ENCODE data around the gene ASXL2. TPM values are rescaled to one million over a fixed set of nuclear protein-coding genes. Genes with fewer than 3 reads are reported as not detected.
"Not testable (repeated sequence)": the region's sequence is repeated elsewhere in the genome, so short reads cannot be mapped to it uniquely, and the experiment has no call there.

ASXL2 gene
- total RNA-seq, 4 donors from 2014 or later: 4.6 to 29.7 (median 10.6) TPM

DNA sequence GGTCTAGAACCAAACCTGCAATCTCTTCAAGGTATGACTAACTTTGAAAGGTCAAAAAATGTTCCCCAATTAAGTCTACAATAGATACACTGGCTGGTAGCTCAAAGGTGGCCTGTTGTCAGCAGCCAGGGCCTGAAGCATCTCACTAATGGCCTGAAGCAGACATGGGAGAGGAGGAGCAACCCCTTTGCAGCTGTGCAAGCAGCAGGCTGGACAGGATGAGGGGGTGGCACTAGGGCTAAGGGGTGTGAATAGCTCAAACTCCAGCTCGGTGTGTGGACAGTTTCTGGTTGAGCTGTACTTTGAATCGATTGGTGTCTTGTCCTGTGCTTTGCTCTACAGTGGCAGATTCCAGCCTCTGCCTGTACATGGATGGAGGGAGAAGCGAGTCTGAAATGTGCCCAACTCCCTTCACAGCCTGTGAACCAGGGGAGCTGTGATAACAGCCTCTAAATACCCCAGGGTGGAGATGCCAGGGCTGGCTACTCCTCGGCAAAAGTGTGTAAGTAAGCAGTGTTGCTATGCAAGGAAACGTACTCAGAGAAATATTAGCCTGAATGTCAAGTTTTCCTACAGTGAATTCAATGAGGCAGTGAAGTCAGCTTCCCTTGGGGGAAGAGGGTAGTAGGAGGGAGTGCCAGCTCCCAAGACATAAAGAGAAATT lies 170.2 kb downstream of the ASXL2 start:
- Histone ChIP-seq H3K4me3 (no peak overlapping the region), H3K4me1 (no peaks in the 10 kb centered on the region), H3K36me3 (no peaks in the 10 kb centered on the region), H3K27me3 (no peaks in the 10 kb centered on the region), H3K27ac (no peak overlapping the region), H3K9me3 (no peaks in the 10 kb centered on the region)
- intact Hi-C loops (cut with DNase I; ENCODE audit: low total_unique reads): no loop called here
- no peak for DNase-seq
- TF ChIP-seq POLR2A (IDR thresholded peaks at IDR 0.05): no peak
- TF ChIP-seq, protein P1, sequence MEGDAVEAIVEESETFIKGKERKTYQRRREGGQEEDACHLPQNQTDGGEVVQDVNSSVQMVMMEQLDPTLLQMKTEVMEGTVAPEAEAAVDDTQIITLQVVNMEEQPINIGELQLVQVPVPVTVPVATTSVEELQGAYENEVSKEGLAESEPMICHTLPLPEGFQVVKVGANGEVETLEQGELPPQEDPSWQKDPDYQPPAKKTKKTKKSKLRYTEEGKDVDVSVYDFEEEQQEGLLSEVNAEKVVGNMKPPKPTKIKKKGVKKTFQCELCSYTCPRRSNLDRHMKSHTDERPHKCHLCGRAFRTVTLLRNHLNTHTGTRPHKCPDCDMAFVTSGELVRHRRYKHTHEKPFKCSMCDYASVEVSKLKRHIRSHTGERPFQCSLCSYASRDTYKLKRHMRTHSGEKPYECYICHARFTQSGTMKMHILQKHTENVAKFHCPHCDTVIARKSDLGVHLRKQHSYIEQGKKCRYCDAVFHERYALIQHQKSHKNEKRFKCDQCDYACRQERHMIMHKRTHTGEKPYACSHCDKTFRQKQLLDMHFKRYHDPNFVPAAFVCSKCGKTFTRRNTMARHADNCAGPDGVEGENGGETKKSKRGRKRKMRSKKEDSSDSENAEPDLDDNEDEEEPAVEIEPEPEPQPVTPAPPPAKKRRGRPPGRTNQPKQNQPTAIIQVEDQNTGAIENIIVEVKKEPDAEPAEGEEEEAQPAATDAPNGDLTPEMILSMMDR (IDR thresholded peaks at IDR 0.05): no peak

DNA sequence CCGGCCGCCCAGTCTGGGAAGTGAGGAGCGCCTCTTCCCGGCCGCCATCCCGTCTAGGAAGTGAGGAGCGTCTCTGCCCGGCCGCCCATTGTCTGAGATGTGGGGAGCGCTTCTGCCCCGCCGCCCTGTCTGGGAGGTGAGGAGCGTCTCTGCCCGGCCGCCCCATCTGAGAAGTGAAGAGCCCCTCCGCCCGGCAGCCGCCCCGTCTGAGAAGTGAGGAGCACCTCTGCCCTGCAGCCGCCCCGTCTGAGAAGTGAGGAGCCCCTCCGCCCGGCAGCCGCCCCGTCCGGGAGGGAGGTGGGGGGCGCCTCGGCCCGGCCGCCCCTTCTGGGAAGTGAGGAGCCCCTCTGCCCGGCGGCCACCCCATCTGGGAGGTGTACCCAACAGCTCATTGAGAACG lies 172.7 kb downstream of the ASXL2 start:
- H3K36me3 ChIP-seq; H3K4me1 ChIP-seq; H3K4me3 ChIP-seq; H3K9me3 ChIP-seq; DNase-seq; H3K27ac ChIP-seq; intact Hi-C loops (cut with DNase I; ENCODE audit: low total_unique reads); H3K27me3 ChIP-seq: not testable (repeated sequence)

DNA sequence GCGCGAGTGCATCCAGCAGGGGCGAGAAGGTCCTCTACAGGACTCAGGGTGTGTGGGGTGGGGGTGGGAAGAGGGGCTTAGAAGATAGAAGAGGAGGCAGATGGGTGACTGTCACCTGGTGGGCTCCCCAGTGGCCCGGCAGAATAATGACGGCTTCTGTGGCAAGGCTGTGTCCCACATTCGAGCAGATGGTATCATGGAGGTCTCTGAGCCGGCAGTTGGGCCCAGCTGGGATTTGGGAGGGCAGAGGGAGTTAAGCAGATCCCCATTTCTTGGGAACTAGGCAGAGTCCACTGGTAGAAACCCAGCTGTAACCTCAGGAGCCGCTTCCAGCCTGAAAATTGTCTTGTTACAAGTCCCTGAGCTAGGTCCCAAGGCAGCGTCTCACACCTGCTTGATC lies 176.5 kb downstream of the ASXL2 start:
- no peak for DNase-seq
- Histone ChIP-seq H3K4me3 (no peak overlapping the region), H3K4me1 (no peaks in the 10 kb centered on the region), H3K27me3 (no peaks in the 10 kb centered on the region), H3K9me3 (no peaks in the 10 kb centered on the region), H3K27ac (no peak overlapping the region), H3K36me3 (no peaks in the 10 kb centered on the region)
- intact Hi-C loops (cut with DNase I; ENCODE audit: low total_unique reads): no loop called here
- TF ChIP-seq, protein P1 (IDR thresholded peaks at IDR 0.05): no peak
- TF ChIP-seq POLR2A (IDR thresholded peaks at IDR 0.05): no peak

DNA sequence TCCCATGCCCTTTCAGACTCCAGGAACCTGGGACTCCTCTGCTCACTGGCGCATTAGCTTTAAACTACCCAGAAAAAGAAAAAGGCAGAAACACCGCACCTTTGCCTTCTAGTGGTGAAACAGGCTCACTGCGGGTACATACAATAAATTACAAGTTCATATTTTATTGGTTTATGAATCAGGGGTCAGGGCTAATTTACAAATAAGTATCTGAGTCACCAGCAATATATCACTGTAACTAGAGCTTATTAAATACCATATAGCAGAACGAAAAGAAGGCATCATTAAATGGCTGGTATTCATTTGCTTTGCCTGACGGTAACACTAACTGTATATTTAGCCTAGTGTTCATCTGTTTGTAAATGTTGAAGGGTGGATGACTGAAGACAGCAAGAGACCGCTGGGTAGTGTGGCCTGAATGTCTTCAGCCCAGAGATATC lies 178.0 kb downstream of the ASXL2 start:
- Histone ChIP-seq H3K4me1 (no peaks in the 10 kb centered on the region), H3K27me3 (no peaks in the 10 kb centered on the region), H3K27ac (no peak overlapping the region), H3K9me3 (no peaks in the 10 kb centered on the region), H3K36me3 (no peaks in the 10 kb centered on the region), H3K4me3 (no peak overlapping the region)
- no peak for DNase-seq
- TF ChIP-seq, protein P1 (IDR thresholded peaks at IDR 0.05): peak; percentile 52 to 72 (median 55)
- TF ChIP-seq POLR2A (IDR thresholded peaks at IDR 0.05): no peak
- intact Hi-C loops (cut with DNase I; ENCODE audit: low total_unique reads): no loop called here

DNA sequence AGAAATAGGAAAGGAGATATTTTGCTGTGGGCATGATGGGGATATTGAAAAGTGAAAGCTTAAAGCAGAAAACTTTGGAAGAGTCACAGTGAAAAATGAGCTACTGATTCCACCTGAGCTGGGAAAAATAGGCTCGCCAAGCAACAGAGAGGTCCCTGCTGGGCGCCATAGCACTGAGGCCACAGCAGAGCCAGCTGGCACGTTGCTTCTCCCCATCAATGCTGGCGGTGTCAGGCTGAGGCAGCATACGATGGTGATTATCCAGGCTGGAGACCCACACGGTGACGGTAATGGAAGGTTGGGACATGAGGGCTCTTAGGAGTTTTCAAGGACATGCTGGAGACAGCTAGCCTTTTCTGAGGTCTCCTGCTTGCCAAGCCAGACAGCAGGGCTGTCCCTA lies 179.1 kb downstream of the ASXL2 start:
- no peak overlapping the region for H3K4me3 ChIP-seq

More for the DNA sequence above, 179.1 kb downstream of the ASXL2 start:
- no peaks in the 10 kb centered on the region for H3K36me3 ChIP-seq
- H3K9me3 ChIP-seq: no peaks in the 10 kb centered on the region
- H3K27ac ChIP-seq: no peak overlapping the region
- DNase-seq: no peak
- no peaks in the 10 kb centered on the region for H3K27me3 ChIP-seq
- intact Hi-C loops (cut with DNase I; ENCODE audit: low total_unique reads): no loop called here
- no peaks in the 10 kb centered on the region for H3K4me1 ChIP-seq
- TF ChIP-seq, protein P1 (IDR thresholded peaks at IDR 0.05): no peak
- no peak for TF ChIP-seq POLR2A (IDR thresholded peaks at IDR 0.05)
